Measurements from ENCODE around the gene SPTBN1. TPM values are rescaled to one million over a fixed set of nuclear protein-coding genes. Genes with fewer than 3 reads are reported as not detected.

Gene SPTBN1
- total RNA-seq, 3 donors from 2014 or later (not counting 1 experiment from before 2014, with no cell fraction given): 65.7 to 142 (median 68.3) TPM

- Histone ChIP-seq H3K27me3 (ENCODE audit: control insufficient read depth, insufficient read depth, low read length) (no peaks in the 10 kb centered on the region), H3K36me3 (ENCODE audit: control insufficient read depth, insufficient read depth, low read length) (no peaks in the 10 kb centered on the region), H3K4me1 (ENCODE audit: control insufficient read depth, insufficient read depth, low read length) (no peaks in the 10 kb centered on the region), H3K9me3 (ENCODE audit: control insufficient read depth, insufficient read depth, low read length) (no peaks in the 10 kb centered on the region), H3K27ac (ENCODE audit: low read length) (no peak overlapping the region), H3K4me3 (ENCODE audit: low read length) (no peak overlapping the region)
- H3K4me1 Mint-ChIP-seq: no peaks in the 10 kb centered on the region
- 94% methylated on average over 5 of the region's 5 CpGs for WGBS (ENCODE audit: insufficient coverage)
- no peak overlapping the region for H3K27ac Mint-ChIP-seq
- no peak for DNase-seq
- H3K36me3 Mint-ChIP-seq: no peaks in the 10 kb centered on the region
- H3K9me3 Mint-ChIP-seq: no peaks in the 10 kb centered on the region
- H3K27me3 Mint-ChIP-seq (ENCODE audit: low read depth in 2 of 2): peaks cover 6 to 7% of the 10 kb centered on the region in 2 donors
- no peak overlapping the region for H3K4me3 Mint-ChIP-seq
- intact Hi-C loops (cut with micrococcal nuclease): no loop called here
- TF ChIP-seq CTCF (IDR thresholded peaks at IDR 0.05): no peak
- no peak for ATAC-seq
These were observed 82.4 kb downstream of the SPTBN1 start for GRCh38 chr2:54538537-54538936.

- Histone ChIP-seq H3K27me3 (ENCODE audit: control insufficient read depth, insufficient read depth, low read length) (no peaks in the 10 kb centered on the region), H3K4me3 (ENCODE audit: low read length) (no peak overlapping the region), H3K36me3 (ENCODE audit: control insufficient read depth, insufficient read depth, low read length) (no peaks in the 10 kb centered on the region), H3K9me3 (ENCODE audit: control insufficient read depth, insufficient read depth, low read length) (no peaks in the 10 kb centered on the region), H3K4me1 (ENCODE audit: control insufficient read depth, insufficient read depth, low read length) (no peaks in the 10 kb centered on the region), H3K27ac (ENCODE audit: low read length) (no peak overlapping the region)
- Mint-ChIP-seq H3K27ac (no peak overlapping the region), H3K36me3 (no peaks in the 10 kb centered on the region), H3K27me3 (ENCODE audit: low read depth in 2 of 2) (peaks cover 6 to 7% of the 10 kb centered on the region in 2 donors), H3K9me3 (no peaks in the 10 kb centered on the region), H3K4me3 (no peak overlapping the region), H3K4me1 (no peaks in the 10 kb centered on the region)
- TF ChIP-seq CTCF (IDR thresholded peaks at IDR 0.05): no peak
- WGBS (ENCODE audit: insufficient coverage): 93% methylated on average over 5 of the region's 6 CpGs
- intact Hi-C loops (cut with micrococcal nuclease): no loop called here
- no peak for DNase-seq
- no peak for ATAC-seq
These were observed 83.6 kb downstream of the SPTBN1 start for GRCh38 chr2:54539683-54540082.

GRCh38 chr2:54540194-54540593, 84.1 kb downstream of the SPTBN1 start:
- H3K36me3 ChIP-seq (ENCODE audit: control insufficient read depth, insufficient read depth, low read length): no peaks in the 10 kb centered on the region
- WGBS (ENCODE audit: insufficient coverage): 60% methylated on average over 1 of the region's 1 CpG
- no peaks in the 10 kb centered on the region for H3K4me1 ChIP-seq (ENCODE audit: control insufficient read depth, insufficient read depth, low read length)
- H3K9me3 ChIP-seq (ENCODE audit: control insufficient read depth, insufficient read depth, low read length): no peaks in the 10 kb centered on the region
- H3K9me3 Mint-ChIP-seq: no peaks in the 10 kb centered on the region
- no peak overlapping the region for H3K27ac Mint-ChIP-seq
- H3K4me3 ChIP-seq (ENCODE audit: low read length): no peak overlapping the region
- H3K4me1 Mint-ChIP-seq: no peaks in the 10 kb centered on the region
- H3K36me3 Mint-ChIP-seq: no peaks in the 10 kb centered on the region
- ATAC-seq: no peak
- intact Hi-C loops (cut with micrococcal nuclease): no loop called here
- peaks cover 5 to 6% of the 10 kb centered on the region in 2 donors for H3K27me3 Mint-ChIP-seq (ENCODE audit: low read depth in 2 of 2)
- no peak for DNase-seq
- H3K4me3 Mint-ChIP-seq: no peak overlapping the region
- H3K27me3 ChIP-seq (ENCODE audit: control insufficient read depth, insufficient read depth, low read length): no peaks in the 10 kb centered on the region
- no peak overlapping the region for H3K27ac ChIP-seq (ENCODE audit: low read length)
- no peak for TF ChIP-seq CTCF (IDR thresholded peaks at IDR 0.05)

- Histone ChIP-seq H3K27me3 (ENCODE audit: control insufficient read depth, insufficient read depth, low read length) (no peaks in the 10 kb centered on the region), H3K36me3 (ENCODE audit: control insufficient read depth, insufficient read depth, low read length) (no peaks in the 10 kb centered on the region), H3K4me1 (ENCODE audit: control insufficient read depth, insufficient read depth, low read length) (no peaks in the 10 kb centered on the region), H3K9me3 (ENCODE audit: control insufficient read depth, insufficient read depth, low read length) (no peaks in the 10 kb centered on the region), H3K27ac (ENCODE audit: low read length) (no peak overlapping the region), H3K4me3 (ENCODE audit: low read length) (no peak overlapping the region)
- no peak overlapping the region for H3K4me3 Mint-ChIP-seq
- H3K4me1 Mint-ChIP-seq: peaks cover 2 to 3% of the 10 kb centered on the region in 2 donors
- DNase-seq: no peak
- H3K27me3 Mint-ChIP-seq (ENCODE audit: low read depth in 2 of 2): peaks cover 5 to 6% of the 10 kb centered on the region in 2 donors
- TF ChIP-seq CTCF (IDR thresholded peaks at IDR 0.05): no peak
- H3K9me3 Mint-ChIP-seq: no peaks in the 10 kb centered on the region
- intact Hi-C loops (cut with micrococcal nuclease): no loop called here
- no peak for ATAC-seq
- no peaks in the 10 kb centered on the region for H3K36me3 Mint-ChIP-seq
- no peak overlapping the region for H3K27ac Mint-ChIP-seq
- WGBS (ENCODE audit: insufficient coverage): 68% methylated on average over 4 of the region's 4 CpGs
These were observed 85.9 kb downstream of the SPTBN1 start for GRCh38 chr2:54541995-54542394.

Data from natural killer cell (primary cell).